SK-N-SH (cell line): ENCODE data around the gene SLC1A7. TPM values are rescaled to one million over a fixed set of nuclear protein-coding genes. Genes with fewer than 3 reads are reported as not detected.

Source experiments
- CTCF ChIA-PET: fragments of 300-600, 350-600 bp; formaldehyde crosslinking; extraction: SDS; loops from one replicate; lab custom pipeline; 2021; lab: Yijun Ruan, JAX
- POLR2A ChIA-PET: fragments of 350-600 bp; sonication (Branson Sonifier 250); formaldehyde crosslinking; extraction: SDS; loops from one replicate; lab custom pipeline; 2020; ENCODE audit warnings: antibody characterized with exemption, inconsistent platforms; lab: Yijun Ruan, JAX
- DNase-seq: peaks from one replicate; pipeline ENCODE4 v3.0.0; 2012
- H2AFZ ChIP-seq: fragments of 200-600 bp; sonication (generic); 2 replicates; pipeline ENCODE4 v1.8.1; 2016; ENCODE audit warnings: antibody characterized with exemption, mild to moderate bottlenecking, low read depth
- H3F3A ChIP-seq: fragments of 200-600 bp; sonication (generic); replicated peaks from 2 replicates; pipeline ENCODE3; 2016; ENCODE audit warnings: antibody characterized with exemption, mild to moderate bottlenecking; ENCODE audit not compliant: insufficient read depth
- H3K27ac ChIP-seq, 2 experiments: fragments of 200-500 bp in 1 of 2; fragments of 200-600 bp in 1 of 2; sonication (Bioruptor generic) in 1 of 2; sonication (generic), shearing (Covaris generic) in 1 of 2; 2 replicates each; pipeline versions ENCODE4 v1.5.1 to v1.6.1; 2014 to 2016; ENCODE audit warnings: low read depth in 2 of 2, inconsistent platforms in 1 of 2, low read length in 1 of 2, mild to moderate bottlenecking in 1 of 2, mixed read lengths in 1 of 2
- H3K27me3 ChIP-seq: fragments of 200-600 bp; sonication (generic), shearing (Covaris generic); 2 replicates; pipeline ENCODE4 v1.6.1; 2016; ENCODE audit warnings: mixed run types; ENCODE audit not compliant: insufficient read depth
- H3K36me3 ChIP-seq, 2 experiments: fragments of 200-500 bp in 1 of 2; fragments of 200-600 bp in 1 of 2; sonication (Bioruptor generic) in 1 of 2; sonication (generic) in 1 of 2; replicated peaks in 1 of 2; 2 replicates each; pipeline versions ENCODE3 to v1.5.1; 2014 to 2016; ENCODE audit warnings: low read length in 1 of 2, mild to moderate bottlenecking in 1 of 2; ENCODE audit not compliant: insufficient read depth in 2 of 2, control insufficient read depth in 1 of 2
- H3K4me1 ChIP-seq, 2 experiments: fragments of 200-500 bp in 1 of 2; fragments of 200-600 bp in 1 of 2; sonication (Bioruptor generic) in 1 of 2; sonication (generic), shearing (Covaris generic) in 1 of 2; 2 replicates each; pipeline versions ENCODE4 v1.5.1 to v1.6.1; 2014 to 2016; ENCODE audit warnings: low read depth in 1 of 2, low read length in 1 of 2, mixed run types in 1 of 2; ENCODE audit not compliant: insufficient read depth in 2 of 2, control insufficient read depth in 1 of 2
- H3K4me2 ChIP-seq: fragments of 200-600 bp; sonication (generic), shearing (Covaris generic); 2 replicates; pipeline ENCODE4 v1.6.1; 2017; ENCODE audit warnings: mixed run types
- H3K4me3 ChIP-seq, 2 experiments: fragments of 200-500 bp in 1 of 2; fragments of 200-600 bp in 1 of 2; sonication (Bioruptor generic) in 1 of 2; sonication (generic), shearing (Covaris generic) in 1 of 2; 2 replicates each; pipeline versions ENCODE4 v1.5.1 to v1.8.1; 2014 to 2016; ENCODE audit warnings: low read depth in 2 of 2, inconsistent platforms in 1 of 2, low read length in 1 of 2, mild to moderate bottlenecking in 1 of 2, mixed read lengths in 1 of 2, moderate library complexity in 1 of 2
- H3K79me2 ChIP-seq: fragments of 200-600 bp; sonication (generic); 2 replicates; pipeline ENCODE4 v1.8.1; 2017; ENCODE audit warnings: mild to moderate bottlenecking; ENCODE audit not compliant: insufficient read depth
- H3K9ac ChIP-seq: fragments of 200-600 bp; sonication (generic); 2 replicates; pipeline ENCODE4 v1.6.1; 2017; ENCODE audit warnings: mixed run types
- H3K9me2 ChIP-seq: fragments of 200-600 bp; sonication (generic); 2 replicates; pipeline ENCODE4 v1.6.1; 2017; ENCODE audit warnings: mixed run types
- H3K9me3 ChIP-seq: fragments of 200-600 bp; sonication (generic); 2 replicates; pipeline ENCODE4 v1.6.1; 2017; ENCODE audit warnings: mixed run types, mild to moderate bottlenecking, moderate library complexity
- H4K20me1 ChIP-seq: fragments of 200-600 bp; sonication (generic); 2 replicates; pipeline ENCODE4 v1.6.1; 2017; ENCODE audit warnings: mild to moderate bottlenecking, mixed run types; ENCODE audit not compliant: insufficient read depth
- EP300 ChIP-seq, 2 experiments: IDR thresholded peaks; 2 replicates each; pipeline versions ENCODE4 v1.4.0 to v1.6.1; 2012; ENCODE audit warnings: borderline replicate concordance in 1 of 2, low read depth in 1 of 2, low read length in 1 of 2
- EZH2phosphoT487 ChIP-seq: fragments of 200-600 bp; sonication (generic); IDR thresholded peaks from 2 replicates; pipeline ENCODE4 v1.6.1; 2017; ENCODE audit warnings: low read depth, mixed run types, mild to moderate bottlenecking, antibody characterized with exemption, moderate library complexity, borderline replicate concordance
- JUND ChIP-seq: IDR thresholded peaks from 2 replicates; pipeline ENCODE4 v1.4.0; 2012
- MEF2A ChIP-seq: IDR thresholded peaks from 2 replicates; pipeline ENCODE4 v1.4.0; 2012; ENCODE audit warnings: low read depth, borderline replicate concordance
- MXI1 ChIP-seq: IDR thresholded peaks from 2 replicates; pipeline ENCODE4 v1.6.1; 2012; ENCODE audit warnings: mild to moderate bottlenecking, low read depth, low read length, improper control_type of control experiment
- NRF1 ChIP-seq: IDR thresholded peaks from 2 replicates; pipeline ENCODE4 v1.6.1; 2012; ENCODE audit warnings: low read depth, mild to moderate bottlenecking, low read length
- SMC3 ChIP-seq: IDR thresholded peaks from 2 replicates; pipeline ENCODE4 v1.6.1; 2012; ENCODE audit warnings: low read depth, low read length, improper control_type of control experiment
- TCF12 ChIP-seq: IDR thresholded peaks from 2 replicates; pipeline ENCODE4 v1.4.0; 2012
- WGBS: methylation state at CpG from one replicate; pipeline ENCODE4 v1.1.6; 2017; ENCODE audit warnings: low lambda C conversion rate; 5-methylcytosine and 5-hydroxymethylcytosine counted together
- polyA plus RNA-seq, 3 experiments: library from polyadenylated mRNA; depleted of rRNA; stranded (reverse); fragments of >200 nt; gene quantifications; 2 replicates each; pipeline ENCODE4 v1.2.3, GENCODE V29; 2012
- TF ChIP-seq, protein P1 (sequence below): IDR thresholded peaks from 2 replicates; pipeline ENCODE4; 2012
- TF ChIP-seq, protein P2 (sequence below): IDR thresholded peaks from 2 replicates; pipeline ENCODE4 v1.4.0; 2012; ENCODE audit warnings: low read depth, borderline replicate concordance
- TF ChIP-seq, protein P3 (sequence below): IDR thresholded peaks from 2 replicates; pipeline ENCODE4 v1.4.0; 2012; ENCODE audit warnings: low read depth, borderline replicate concordance
- TF ChIP-seq, protein P4 (sequence below): IDR thresholded peaks from 2 replicates; pipeline ENCODE4 v1.6.1; 2012; ENCODE audit warnings: mild to moderate bottlenecking, low read depth, low read length, moderate library complexity

SLC1A7 gene
- polyA plus RNA-seq, 1 of the 3 experiments (the other 2 are of a cell fraction): not detected

DNA sequence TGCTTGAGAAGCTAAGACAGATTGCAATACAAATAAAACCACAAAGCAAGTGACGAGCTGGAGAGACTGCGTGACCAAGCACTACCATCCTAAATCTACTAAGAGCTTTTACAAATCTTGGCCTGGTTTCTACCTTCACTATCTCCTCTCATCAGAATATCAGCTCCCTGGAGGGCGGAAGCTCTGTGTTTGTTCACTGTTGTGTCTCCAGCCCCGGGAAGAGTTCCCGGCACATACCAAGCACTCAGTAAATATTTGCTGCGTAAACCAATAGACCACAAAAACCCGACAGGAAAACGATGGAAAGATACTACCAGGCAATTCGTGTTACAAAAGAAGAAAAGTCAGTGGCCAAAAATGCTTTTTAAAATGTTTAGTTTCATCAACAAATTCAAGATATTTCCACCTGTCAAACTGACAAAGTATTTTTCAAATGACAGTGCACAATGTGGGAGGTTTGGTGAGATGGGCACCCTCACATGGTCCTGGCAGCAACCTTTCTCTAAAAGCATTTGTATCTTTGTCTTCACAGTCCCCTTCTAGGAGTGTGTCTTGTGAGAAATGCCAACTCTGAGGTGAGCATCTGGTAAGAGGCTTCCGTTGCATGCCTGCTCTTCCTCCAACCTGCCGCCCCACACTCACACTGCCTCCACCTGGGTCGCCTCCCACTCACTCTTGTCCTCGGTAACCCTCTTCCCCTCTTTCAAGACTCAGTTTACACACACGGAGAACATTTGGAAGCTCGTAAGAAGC lies 34.7 kb downstream of the SLC1A7 start:
- H3K27me3 ChIP-seq: no peaks in the 10 kb centered on the region
- no peak overlapping the region for H3K4me3 ChIP-seq
- H4K20me1 ChIP-seq: no peaks in the 10 kb centered on the region
- no peaks in the 10 kb centered on the region for H3K9me3 ChIP-seq
- peak; percentile 75 for TF ChIP-seq TCF12
- no peak; the same call in 1 of the 2 replicates for TF ChIP-seq JUND
- TF ChIP-seq, protein P1, sequence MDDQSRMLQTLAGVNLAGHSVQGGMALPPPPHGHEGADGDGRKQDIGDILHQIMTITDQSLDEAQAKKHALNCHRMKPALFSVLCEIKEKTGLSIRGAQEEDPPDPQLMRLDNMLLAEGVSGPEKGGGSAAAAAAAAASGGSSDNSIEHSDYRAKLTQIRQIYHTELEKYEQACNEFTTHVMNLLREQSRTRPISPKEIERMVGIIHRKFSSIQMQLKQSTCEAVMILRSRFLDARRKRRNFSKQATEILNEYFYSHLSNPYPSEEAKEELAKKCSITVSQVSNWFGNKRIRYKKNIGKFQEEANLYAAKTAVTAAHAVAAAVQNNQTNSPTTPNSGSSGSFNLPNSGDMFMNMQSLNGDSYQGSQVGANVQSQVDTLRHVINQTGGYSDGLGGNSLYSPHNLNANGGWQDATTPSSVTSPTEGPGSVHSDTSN: peak; percentile 66
- TF ChIP-seq EP300 (IDR thresholded peaks at IDR 0.05; ENCODE audit: borderline replicate concordance in 1 of 2, low read depth in 1 of 2, low read length in 1 of 2): peak in 1 of 2 experiments; percentile 30; a peak in 1 of 4 replicates
- no peaks in the 10 kb centered on the region for H3K36me3 ChIP-seq
- no peak for DNase-seq
- H3K9me2 ChIP-seq: no peaks in the 10 kb centered on the region
- ChIA-PET POLR2A (no interaction called here), CTCF (interaction anchor here (1.3 to 1.5 kb wide), 3 partner anchors 19 to 74 kb away, joined by 4 read pairs; no protein-coding TSS in a partner anchor)
- WGBS: 73% methylated on average over 15 of the region's 15 CpGs
- no peak overlapping the region for H2AFZ ChIP-seq
- H3K4me1 ChIP-seq: peaks cover 13 to 17% of the 10 kb centered on the region in 2 experiments; a peak in 2 of 4 replicates
- H3K79me2 ChIP-seq: no peaks in the 10 kb centered on the region
- peak overlapping the region in 1 of 2 experiments; percentile 67; a peak in 2 of 4 replicates for H3K27ac ChIP-seq
- H3F3A ChIP-seq: no peaks in the 10 kb centered on the region
- H3K9ac ChIP-seq: no peak overlapping the region
- H3K4me2 ChIP-seq: no peak overlapping the region

DNA sequence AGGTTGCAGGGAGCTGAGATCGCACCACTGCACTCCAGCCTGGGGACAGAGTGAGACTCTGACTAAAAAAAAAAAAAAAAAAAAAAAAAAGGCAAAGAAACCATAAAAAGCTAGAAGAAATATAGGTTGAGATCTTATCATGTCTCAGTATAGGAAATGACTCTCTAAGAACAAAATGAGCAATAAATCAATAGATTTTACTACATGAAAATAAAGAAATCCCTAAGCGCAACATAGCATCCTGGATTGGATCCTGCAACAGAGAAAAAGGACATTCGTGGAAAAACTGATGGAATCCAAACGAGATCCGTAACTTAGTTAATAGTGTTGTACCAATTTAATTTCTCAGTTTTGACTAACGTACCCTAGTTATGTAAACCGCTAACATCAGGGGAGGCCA lies 35.3 kb downstream of the SLC1A7 start:
- Histone ChIP-seq H3K4me1 (peaks cover 13 to 17% of the 10 kb centered on the region in 2 experiments; a peak in 2 of 4 replicates), H3K4me3 (no peak overlapping the region), H3K9me2 (no peaks in the 10 kb centered on the region), H4K20me1 (no peaks in the 10 kb centered on the region), H3K9ac (no peak overlapping the region), H3K4me2 (no peak overlapping the region), H3K27ac (peak overlapping the region in 1 of 2 experiments; percentile 66; a peak in 1 of 4 replicates), H3K36me3 (no peaks in the 10 kb centered on the region), H2AFZ (no peak overlapping the region), H3F3A (no peaks in the 10 kb centered on the region), H3K27me3 (no peaks in the 10 kb centered on the region), H3K9me3 (no peaks in the 10 kb centered on the region), H3K79me2 (no peaks in the 10 kb centered on the region)
- CTCF ChIA-PET: interaction anchor here (1.3 kb wide), 3 partner anchors 53 to 75 kb away, joined by 3 to 4 read pairs (median 4); no protein-coding TSS in a partner anchor
- 90% methylated on average over 7 of the region's 7 CpGs for WGBS
- no peak for TF ChIP-seq SMC3
- TF ChIP-seq MEF2A: no peak
- no peak for TF ChIP-seq NRF1
- TF ChIP-seq MXI1: no peak
- TF ChIP-seq, protein P2, sequence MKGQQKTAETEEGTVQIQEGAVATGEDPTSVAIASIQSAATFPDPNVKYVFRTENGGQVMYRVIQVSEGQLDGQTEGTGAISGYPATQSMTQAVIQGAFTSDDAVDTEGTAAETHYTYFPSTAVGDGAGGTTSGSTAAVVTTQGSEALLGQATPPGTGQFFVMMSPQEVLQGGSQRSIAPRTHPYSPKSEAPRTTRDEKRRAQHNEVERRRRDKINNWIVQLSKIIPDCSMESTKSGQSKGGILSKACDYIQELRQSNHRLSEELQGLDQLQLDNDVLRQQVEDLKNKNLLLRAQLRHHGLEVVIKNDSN: no peak
- TF ChIP-seq, protein P3, sequence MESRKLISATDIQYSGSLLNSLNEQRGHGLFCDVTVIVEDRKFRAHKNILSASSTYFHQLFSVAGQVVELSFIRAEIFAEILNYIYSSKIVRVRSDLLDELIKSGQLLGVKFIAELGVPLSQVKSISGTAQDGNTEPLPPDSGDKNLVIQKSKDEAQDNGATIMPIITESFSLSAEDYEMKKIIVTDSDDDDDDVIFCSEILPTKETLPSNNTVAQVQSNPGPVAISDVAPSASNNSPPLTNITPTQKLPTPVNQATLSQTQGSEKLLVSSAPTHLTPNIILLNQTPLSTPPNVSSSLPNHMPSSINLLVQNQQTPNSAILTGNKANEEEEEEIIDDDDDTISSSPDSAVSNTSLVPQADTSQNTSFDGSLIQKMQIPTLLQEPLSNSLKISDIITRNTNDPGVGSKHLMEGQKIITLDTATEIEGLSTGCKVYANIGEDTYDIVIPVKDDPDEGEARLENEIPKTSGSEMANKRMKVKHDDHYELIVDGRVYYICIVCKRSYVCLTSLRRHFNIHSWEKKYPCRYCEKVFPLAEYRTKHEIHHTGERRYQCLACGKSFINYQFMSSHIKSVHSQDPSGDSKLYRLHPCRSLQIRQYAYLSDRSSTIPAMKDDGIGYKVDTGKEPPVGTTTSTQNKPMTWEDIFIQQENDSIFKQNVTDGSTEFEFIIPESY: no peak
- no peak for TF ChIP-seq EZH2phosphoT487
- TF ChIP-seq, protein P4, sequence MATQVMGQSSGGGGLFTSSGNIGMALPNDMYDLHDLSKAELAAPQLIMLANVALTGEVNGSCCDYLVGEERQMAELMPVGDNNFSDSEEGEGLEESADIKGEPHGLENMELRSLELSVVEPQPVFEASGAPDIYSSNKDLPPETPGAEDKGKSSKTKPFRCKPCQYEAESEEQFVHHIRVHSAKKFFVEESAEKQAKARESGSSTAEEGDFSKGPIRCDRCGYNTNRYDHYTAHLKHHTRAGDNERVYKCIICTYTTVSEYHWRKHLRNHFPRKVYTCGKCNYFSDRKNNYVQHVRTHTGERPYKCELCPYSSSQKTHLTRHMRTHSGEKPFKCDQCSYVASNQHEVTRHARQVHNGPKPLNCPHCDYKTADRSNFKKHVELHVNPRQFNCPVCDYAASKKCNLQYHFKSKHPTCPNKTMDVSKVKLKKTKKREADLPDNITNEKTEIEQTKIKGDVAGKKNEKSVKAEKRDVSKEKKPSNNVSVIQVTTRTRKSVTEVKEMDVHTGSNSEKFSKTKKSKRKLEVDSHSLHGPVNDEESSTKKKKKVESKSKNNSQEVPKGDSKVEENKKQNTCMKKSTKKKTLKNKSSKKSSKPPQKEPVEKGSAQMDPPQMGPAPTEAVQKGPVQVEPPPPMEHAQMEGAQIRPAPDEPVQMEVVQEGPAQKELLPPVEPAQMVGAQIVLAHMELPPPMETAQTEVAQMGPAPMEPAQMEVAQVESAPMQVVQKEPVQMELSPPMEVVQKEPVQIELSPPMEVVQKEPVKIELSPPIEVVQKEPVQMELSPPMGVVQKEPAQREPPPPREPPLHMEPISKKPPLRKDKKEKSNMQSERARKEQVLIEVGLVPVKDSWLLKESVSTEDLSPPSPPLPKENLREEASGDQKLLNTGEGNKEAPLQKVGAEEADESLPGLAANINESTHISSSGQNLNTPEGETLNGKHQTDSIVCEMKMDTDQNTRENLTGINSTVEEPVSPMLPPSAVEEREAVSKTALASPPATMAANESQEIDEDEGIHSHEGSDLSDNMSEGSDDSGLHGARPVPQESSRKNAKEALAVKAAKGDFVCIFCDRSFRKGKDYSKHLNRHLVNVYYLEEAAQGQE: no peak
- no peak for TF ChIP-seq JUND
- POLR2A ChIA-PET: interaction anchor here (0.6 kb wide), 1 partner anchor 60 kb away, joined by 3 read pairs; no protein-coding TSS in a partner anchor
- no peak for DNase-seq
